OCI-LY1 (cell line): ENCODE data around the gene CNN2.

ENCODE experiments used
- H2AFZ ChIP-seq: fragments of 200-600 bp; sonication (generic), shearing (Covaris generic); 2 replicates; pipeline ENCODE4 v1.6.0; 2014; ENCODE audit warnings: antibody characterized with exemption, mild to moderate bottlenecking, low read length
- H3F3A ChIP-seq: fragments of 200-600 bp; sonication (generic), shearing (Covaris generic); 2 replicates; pipeline ENCODE4 v1.6.0; 2014; ENCODE audit warnings: mild to moderate bottlenecking, antibody characterized with exemption, low read length, moderate library complexity; ENCODE audit not compliant: insufficient read depth
- H3K27ac ChIP-seq: fragments of 200-600 bp; sonication (generic); 2 replicates; pipeline ENCODE4 v1.5.1; 2014; ENCODE audit warnings: low read length, mixed run types, mild to moderate bottlenecking, low read depth; ENCODE audit not compliant: poor library complexity, severe bottlenecking
- H3K27me3 ChIP-seq: fragments of 200-600 bp; sonication (generic); 2 replicates; pipeline ENCODE4 v1.6.0; 2014; ENCODE audit warnings: antibody characterized with exemption, mild to moderate bottlenecking, low read length, moderate library complexity; ENCODE audit not compliant: insufficient read depth
- H3K36me3 ChIP-seq: fragments of 200-600 bp; sonication (generic); 2 replicates; pipeline ENCODE4 v1.6.1; 2014; ENCODE audit warnings: mild to moderate bottlenecking, antibody characterized with exemption, low read length, moderate library complexity, mixed read lengths; ENCODE audit not compliant: insufficient read depth
- H3K4me1 ChIP-seq: fragments of 200-600 bp; sonication (generic); 2 replicates; pipeline ENCODE4 v1.5.1; 2014; ENCODE audit warnings: mild to moderate bottlenecking, low read length, moderate library complexity; ENCODE audit not compliant: insufficient read depth, severe bottlenecking
- H3K4me2 ChIP-seq: fragments of 200-600 bp; sonication (generic), shearing (Covaris generic); 2 replicates; pipeline ENCODE4 v1.6.1; 2014; ENCODE audit warnings: low read length
- H3K4me3 ChIP-seq: fragments of 200-600 bp; sonication (generic); 2 replicates; pipeline ENCODE4 v1.5.1; 2014; ENCODE audit warnings: low read length, low read depth, mild to moderate bottlenecking, mixed read lengths; ENCODE audit not compliant: poor library complexity, severe bottlenecking
- H3K79me2 ChIP-seq: fragments of 200-600 bp; shearing (Covaris generic); 2 replicates; pipeline ENCODE4 v1.6.1; 2016; ENCODE audit warnings: mixed run types, low read length, mixed read lengths; ENCODE audit not compliant: insufficient read depth
- H3K9ac ChIP-seq: fragments of 200-600 bp; sonication (generic), shearing (Covaris generic); 2 replicates; pipeline ENCODE4 v1.6.1; 2014; ENCODE audit warnings: mild to moderate bottlenecking, low read length, mixed read lengths
- H3K9me2 ChIP-seq: fragments of 200-600 bp; sonication (generic), shearing (Covaris generic); 2 replicates; pipeline ENCODE4 v1.6.1; 2014; ENCODE audit warnings: low read depth, mild to moderate bottlenecking, low read length, mixed read lengths
- H3K9me3 ChIP-seq: fragments of 200-600 bp; shearing (Covaris generic); 2 replicates; pipeline ENCODE4 v1.6.1; 2014; ENCODE audit warnings: low read length, mixed read lengths
- H4K20me1 ChIP-seq: fragments of 200-600 bp; sonication (generic), shearing (Covaris generic); 2 replicates; pipeline ENCODE4 v1.6.0; 2016; ENCODE audit warnings: mild to moderate bottlenecking, low read length; ENCODE audit not compliant: insufficient read depth
- EZH2 ChIP-seq: fragments of 200-600 bp; sonication (generic), shearing (Covaris generic); IDR thresholded peaks from 2 replicates; pipeline ENCODE4 v1.8.0; 2017; ENCODE audit warnings: borderline replicate concordance, mixed run types, mild to moderate bottlenecking, antibody characterized with exemption, low read length, moderate library complexity, mixed read lengths
- TF ChIP-seq, protein P1 (sequence below): fragments of 200-600 bp; sonication (generic), shearing (Covaris generic); IDR thresholded peaks from 2 replicates; pipeline ENCODE4 v1.5.1; 2017; ENCODE audit warnings: mild to moderate bottlenecking, antibody characterized with exemption, low read length, moderate library complexity, mixed read lengths

Gene CNN2

DNA sequence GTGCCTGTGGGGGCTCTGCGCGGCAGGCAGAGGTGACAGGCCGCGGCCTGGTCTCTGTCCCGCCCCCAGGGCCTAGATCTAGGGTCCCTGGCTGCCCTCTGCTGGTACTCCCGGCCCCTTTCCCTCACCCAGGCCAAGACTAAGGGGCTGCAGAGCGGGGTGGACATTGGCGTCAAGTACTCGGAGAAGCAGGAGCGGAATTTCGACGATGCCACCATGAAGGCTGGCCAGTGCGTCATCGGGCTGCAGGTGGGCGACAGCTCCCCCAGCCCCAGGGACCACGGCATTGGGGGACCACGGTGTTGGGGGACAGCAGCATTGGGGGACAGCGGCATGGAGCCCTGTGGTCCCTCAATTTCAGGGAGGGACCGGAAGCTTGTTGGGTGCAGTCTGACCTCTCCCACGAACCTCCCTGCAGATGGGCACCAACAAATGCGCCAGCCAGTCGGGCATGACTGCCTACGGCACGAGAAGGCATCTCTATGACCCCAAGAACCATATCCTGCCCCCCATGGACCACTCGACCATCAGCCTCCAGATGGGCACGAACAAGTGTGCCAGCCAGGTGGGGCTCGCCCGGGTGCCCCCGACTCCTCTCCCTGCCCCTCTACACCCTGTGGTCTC, 9.7 kb downstream of the CNN2 start:
- Histone ChIP-seq H3K79me2 (no peaks in the 10 kb centered on the region), H3K27me3 (no peaks in the 10 kb centered on the region), H3K9me2 (no peaks in the 10 kb centered on the region), H3K4me2 (no peak overlapping the region), H3K4me1 (peaks cover 27% of the 10 kb centered on the region), H3K9me3 (no peaks in the 10 kb centered on the region), H2AFZ (no peak overlapping the region), H3K27ac (peak overlapping the region; percentile 99), H3F3A (peaks cover 13% of the 10 kb centered on the region; the same call in 1 of the 2 replicates), H3K4me3 (no peak overlapping the region), H4K20me1 (no peaks in the 10 kb centered on the region), H3K36me3 (peaks cover 37% of the 10 kb centered on the region), H3K9ac (no peak overlapping the region)
- TF ChIP-seq EZH2, result no peak
- TF ChIP-seq, protein P1, sequence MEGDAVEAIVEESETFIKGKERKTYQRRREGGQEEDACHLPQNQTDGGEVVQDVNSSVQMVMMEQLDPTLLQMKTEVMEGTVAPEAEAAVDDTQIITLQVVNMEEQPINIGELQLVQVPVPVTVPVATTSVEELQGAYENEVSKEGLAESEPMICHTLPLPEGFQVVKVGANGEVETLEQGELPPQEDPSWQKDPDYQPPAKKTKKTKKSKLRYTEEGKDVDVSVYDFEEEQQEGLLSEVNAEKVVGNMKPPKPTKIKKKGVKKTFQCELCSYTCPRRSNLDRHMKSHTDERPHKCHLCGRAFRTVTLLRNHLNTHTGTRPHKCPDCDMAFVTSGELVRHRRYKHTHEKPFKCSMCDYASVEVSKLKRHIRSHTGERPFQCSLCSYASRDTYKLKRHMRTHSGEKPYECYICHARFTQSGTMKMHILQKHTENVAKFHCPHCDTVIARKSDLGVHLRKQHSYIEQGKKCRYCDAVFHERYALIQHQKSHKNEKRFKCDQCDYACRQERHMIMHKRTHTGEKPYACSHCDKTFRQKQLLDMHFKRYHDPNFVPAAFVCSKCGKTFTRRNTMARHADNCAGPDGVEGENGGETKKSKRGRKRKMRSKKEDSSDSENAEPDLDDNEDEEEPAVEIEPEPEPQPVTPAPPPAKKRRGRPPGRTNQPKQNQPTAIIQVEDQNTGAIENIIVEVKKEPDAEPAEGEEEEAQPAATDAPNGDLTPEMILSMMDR, result peak; percentile 35; the same call in 1 of the 2 replicates

- Histone ChIP-seq H3K36me3 (peaks cover 29% of the 10 kb centered on the region), H4K20me1 (no peaks in the 10 kb centered on the region), H3K4me2 (peak overlapping the region; percentile 92), H3K9me3 (no peaks in the 10 kb centered on the region), H3K79me2 (no peaks in the 10 kb centered on the region), H3K9me2 (no peaks in the 10 kb centered on the region), H3K27me3 (no peaks in the 10 kb centered on the region), H3K9ac (peak overlapping the region; percentile 55), H3K27ac (peak overlapping the region; percentile 99), H3K4me3 (peak overlapping the region; percentile 90), H3F3A (peaks cover 13% of the 10 kb centered on the region; the same call in 1 of the 2 replicates), H3K4me1 (peaks cover 42% of the 10 kb centered on the region), H2AFZ (no peak overlapping the region)
- TF ChIP-seq EZH2, result no peak
- TF ChIP-seq, protein P1, result no peak
Measured at GRCh38 chr19:1037621-1038064, 11.2 kb downstream of the CNN2 start.

GRCh38 chr19:1038978-1039645, 12.7 kb downstream of the CNN2 start:
- peak overlapping the region; percentile 99 for H3K27ac ChIP-seq
- no peaks in the 10 kb centered on the region for H3K79me2 ChIP-seq
- no peaks in the 10 kb centered on the region for H4K20me1 ChIP-seq
- no peaks in the 10 kb centered on the region for H3K27me3 ChIP-seq
- H3K9ac ChIP-seq, result peak overlapping the region; percentile 55
- peak overlapping the region; percentile 92 for H3K4me2 ChIP-seq
- peaks cover 22% of the 10 kb centered on the region for H3K36me3 ChIP-seq
- H3K4me1 ChIP-seq, result peaks cover 49% of the 10 kb centered on the region
- H3K9me3 ChIP-seq, result no peaks in the 10 kb centered on the region
- H3F3A ChIP-seq, result peaks cover 13% of the 10 kb centered on the region; the same call in 1 of the 2 replicates
- peak overlapping the region; percentile 90 for H3K4me3 ChIP-seq
- TF ChIP-seq EZH2, result no peak
- TF ChIP-seq, protein P1, result no peak
- no peak overlapping the region for H2AFZ ChIP-seq
- no peaks in the 10 kb centered on the region for H3K9me2 ChIP-seq
